ENCODE measurements around the gene FAM89A.
"Not testable (repeated sequence)": the region's sequence is repeated elsewhere in the genome, so short reads cannot be mapped to it uniquely, and the experiment has no call there.

FAM89A gene

DNA sequence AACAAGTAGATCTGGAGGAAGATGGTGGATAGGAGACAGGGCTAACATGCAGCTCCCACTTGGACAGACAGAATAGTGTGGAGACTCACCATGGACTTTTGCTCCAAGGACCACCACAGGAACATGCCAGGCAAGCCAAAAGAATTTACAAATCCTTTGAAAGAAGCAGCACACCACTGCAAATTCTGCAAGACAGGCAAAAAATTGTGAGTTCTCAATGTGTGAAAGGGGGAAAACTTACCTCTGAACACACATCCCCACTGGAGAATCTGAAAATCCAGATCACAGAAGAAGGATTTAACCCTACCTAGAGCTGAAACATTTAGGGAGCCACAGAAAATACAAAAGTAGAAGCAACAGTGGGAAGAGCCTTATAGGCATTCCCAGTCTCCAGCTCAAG lies 38.2 kb downstream of the FAM89A start:
- Histone ChIP-seq H3K9me3 (ENCODE audit: low read depth, low read length) (peaks cover 3% of the 10 kb centered on the region; the same call in 1 of the 2 replicates), H3K36me3 (ENCODE audit: insufficient read depth, low read length) (peaks cover 53% of the 10 kb centered on the region)
- no peak for TF ChIP-seq EZH2 (IDR thresholded peaks at IDR 0.05)
- TF ChIP-seq POLR2AphosphoS5 (IDR thresholded peaks at IDR 0.05; ENCODE audit: borderline replicate concordance, low read depth, low read length), result no peak
- TF ChIP-seq FOXP2 (optimal IDR thresholded peaks at IDR 0.05; ENCODE audit: control extremely low read depth, extremely low read length, insufficient read depth), result no peak

DNA sequence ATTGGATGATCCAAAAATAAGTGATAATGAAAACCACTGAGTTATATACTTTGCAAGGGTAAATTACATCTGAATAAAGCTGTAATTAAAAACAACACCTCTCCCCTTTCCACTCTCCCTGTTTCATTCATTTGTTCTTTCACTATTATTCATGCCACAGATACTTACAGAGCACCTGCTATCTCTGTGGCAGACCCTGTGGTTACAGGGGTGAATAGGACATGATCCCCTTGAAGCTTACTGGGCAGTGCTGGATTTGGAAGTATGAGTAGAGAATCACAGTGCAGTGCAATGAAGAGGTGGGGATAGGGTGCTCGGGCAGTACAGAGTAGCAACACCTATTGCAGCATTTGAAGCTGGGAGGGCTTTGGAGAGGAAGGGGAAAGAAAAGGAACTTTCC lies 39.4 kb downstream of the FAM89A start:
- no peak for DNase-seq (ENCODE audit: low read depth, low spot score)
- H3K27ac ChIP-seq, result no peak overlapping the region
- TF ChIP-seq FOXP2 (optimal IDR thresholded peaks at IDR 0.05; ENCODE audit: control extremely low read depth, extremely low read length, insufficient read depth) (no peak), POLR2AphosphoS5 (IDR thresholded peaks at IDR 0.05; ENCODE audit: borderline replicate concordance, low read depth, low read length) (no peak), EZH2 (IDR thresholded peaks at IDR 0.05) (no peak)
- H3K9ac ChIP-seq (ENCODE audit: insufficient read length), result no peak overlapping the region
- peaks cover 56% of the 10 kb centered on the region for H3K36me3 ChIP-seq (ENCODE audit: insufficient read depth, low read length)
- H3K9me3 ChIP-seq (ENCODE audit: low read depth, low read length), result peaks cover 3% of the 10 kb centered on the region; the same call in 1 of the 2 replicates
- H3K4me3 ChIP-seq, result no peak overlapping the region

More for the DNA sequence above, 38.2 kb downstream of the FAM89A start:
- Histone ChIP-seq H3K27ac (no peak overlapping the region), H3K4me3 (no peak overlapping the region), H3K9ac (ENCODE audit: insufficient read length) (no peak overlapping the region)
- no peak for DNase-seq (ENCODE audit: low read depth, low spot score)

DNA sequence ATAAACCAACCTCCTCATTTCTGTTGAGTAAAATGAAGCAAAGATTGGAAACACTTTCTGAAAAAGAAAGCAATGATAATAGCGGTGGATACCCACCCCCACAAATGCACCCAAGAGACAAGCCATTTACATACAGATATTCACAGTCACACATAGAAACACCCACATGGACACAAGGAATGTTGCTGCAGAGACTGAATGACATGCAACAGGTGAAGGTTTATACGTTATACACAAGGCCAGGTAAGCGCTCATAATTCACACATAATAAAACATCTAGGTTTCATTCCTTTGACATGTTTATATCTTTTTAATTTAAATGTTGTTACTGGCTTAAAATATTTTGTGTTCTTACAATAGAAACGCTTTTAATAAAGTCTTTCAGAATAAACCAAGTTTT lies 39.9 kb downstream of the FAM89A start:
- DNase-seq (ENCODE audit: low read depth, low spot score), result no peak
- peaks cover 61% of the 10 kb centered on the region for H3K36me3 ChIP-seq (ENCODE audit: insufficient read depth, low read length)

DNA sequence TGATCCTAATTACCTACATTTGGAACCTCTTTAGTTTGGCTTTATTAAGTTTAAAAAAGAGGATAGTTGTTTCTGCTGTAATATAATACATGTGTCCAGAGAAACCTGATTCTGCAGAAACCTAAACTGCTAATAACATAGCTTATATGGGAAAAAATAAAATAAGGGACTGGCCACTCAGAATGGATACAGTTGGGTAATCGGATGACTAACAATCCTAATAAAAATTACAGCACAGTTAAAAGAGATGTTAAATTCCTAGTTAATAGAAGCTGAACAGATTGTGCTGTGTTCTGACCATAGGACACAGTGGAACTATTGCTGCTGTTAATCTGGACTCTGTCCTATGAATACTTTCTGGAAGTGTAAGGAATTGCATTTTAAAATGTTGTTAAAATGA lies 45.2 kb downstream of the FAM89A start:
- Histone ChIP-seq H3K36me3 (ENCODE audit: insufficient read depth, low read length) (peaks cover 55% of the 10 kb centered on the region), H3K4me3 (no peak overlapping the region), H3K9ac (ENCODE audit: insufficient read length) (no peak overlapping the region), H3K9me3 (ENCODE audit: low read depth, low read length) (no peaks in the 10 kb centered on the region), H3K27ac (no peak overlapping the region; the same call in 1 of the 2 replicates)
- no peak for TF ChIP-seq FOXP2 (optimal IDR thresholded peaks at IDR 0.05; ENCODE audit: control extremely low read depth, extremely low read length, insufficient read depth)
- no peak for TF ChIP-seq POLR2AphosphoS5 (IDR thresholded peaks at IDR 0.05; ENCODE audit: borderline replicate concordance, low read depth, low read length)
- TF ChIP-seq EZH2 (IDR thresholded peaks at IDR 0.05), result no peak
- DNase-seq (ENCODE audit: low read depth, low spot score), result no peak

More for the DNA sequence above, 39.9 kb downstream of the FAM89A start:
- H3K4me3 ChIP-seq, result no peak overlapping the region
- peaks cover 3% of the 10 kb centered on the region; the same call in 1 of the 2 replicates for H3K9me3 ChIP-seq (ENCODE audit: low read depth, low read length)
- no peak overlapping the region for H3K27ac ChIP-seq
- no peak for TF ChIP-seq FOXP2 (optimal IDR thresholded peaks at IDR 0.05; ENCODE audit: control extremely low read depth, extremely low read length, insufficient read depth)
- no peak for TF ChIP-seq EZH2 (IDR thresholded peaks at IDR 0.05)
- TF ChIP-seq POLR2AphosphoS5 (IDR thresholded peaks at IDR 0.05; ENCODE audit: borderline replicate concordance, low read depth, low read length), result no peak
- no peak overlapping the region for H3K9ac ChIP-seq (ENCODE audit: insufficient read length)

DNA sequence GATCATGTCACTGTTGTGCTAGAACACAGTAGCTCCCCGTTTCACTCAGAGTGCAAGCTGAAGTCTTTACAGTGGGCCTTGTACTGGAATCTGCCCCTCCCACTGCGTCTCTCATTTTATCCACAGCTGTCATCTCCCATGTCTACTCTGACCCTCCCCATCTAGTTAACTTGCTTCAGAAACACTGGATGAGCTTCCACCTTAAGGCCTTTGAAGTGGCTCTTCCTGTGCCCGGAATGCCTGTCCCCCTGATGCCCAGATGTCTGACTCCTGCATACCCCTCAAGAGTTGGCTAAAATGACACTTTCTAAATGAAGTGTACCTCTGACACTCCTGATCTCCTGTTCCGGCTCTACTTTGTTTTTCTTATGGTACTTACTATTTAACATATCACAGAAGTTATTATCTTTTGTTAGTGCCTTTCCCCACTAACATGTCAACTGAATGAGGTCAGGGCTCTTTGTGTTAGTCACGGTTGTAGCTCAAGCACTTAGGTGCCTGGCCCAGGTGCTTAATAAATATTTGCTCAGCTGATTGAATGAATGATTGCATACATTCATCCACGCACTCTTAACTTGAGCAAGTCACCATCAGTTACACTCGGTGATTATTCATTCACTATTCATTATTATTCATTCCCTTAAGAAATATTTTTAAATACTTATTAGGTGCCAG lies 47.8 kb downstream of the FAM89A start:
- Histone ChIP-seq H3K36me3 (ENCODE audit: insufficient read depth, low read length) (peaks cover 38% of the 10 kb centered on the region), H3K27ac (no peak overlapping the region), H3K4me3 (no peak overlapping the region), H3K9me3 (ENCODE audit: low read depth, low read length) (no peaks in the 10 kb centered on the region), H3K9ac (ENCODE audit: insufficient read length) (no peak overlapping the region)
- DNase-seq (ENCODE audit: low read depth, low spot score), result no peak
- TF ChIP-seq EZH2 (IDR thresholded peaks at IDR 0.05) (no peak), FOXP2 (optimal IDR thresholded peaks at IDR 0.05; ENCODE audit: control extremely low read depth, extremely low read length, insufficient read depth) (no peak), POLR2AphosphoS5 (IDR thresholded peaks at IDR 0.05; ENCODE audit: borderline replicate concordance, low read depth, low read length) (no peak)

DNA sequence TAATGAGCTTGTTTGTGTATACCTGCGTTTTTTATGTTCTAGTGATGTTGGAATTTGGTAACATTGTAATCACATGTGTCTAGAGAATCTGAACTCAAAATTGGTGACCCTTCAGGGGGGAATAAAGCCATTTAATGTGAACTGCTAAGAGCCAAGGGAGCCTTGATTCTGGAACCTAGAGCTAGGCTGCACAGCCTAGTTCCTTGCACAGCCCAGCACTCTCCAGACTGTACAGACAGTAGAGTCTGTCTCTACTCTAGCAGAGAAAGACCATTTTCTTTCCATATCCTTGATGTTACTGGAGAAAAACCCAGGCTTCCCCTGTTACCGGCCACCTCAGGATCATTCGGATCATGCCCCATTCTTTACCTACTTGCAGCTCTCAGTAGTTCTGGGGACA lies 52.6 kb downstream of the FAM89A start:
- H3K9me3 ChIP-seq (ENCODE audit: low read depth, low read length), result no peaks in the 10 kb centered on the region
- no peak overlapping the region for H3K9ac ChIP-seq (ENCODE audit: insufficient read length)
- no peak for TF ChIP-seq EZH2 (IDR thresholded peaks at IDR 0.05)
- no peak for TF ChIP-seq FOXP2 (optimal IDR thresholded peaks at IDR 0.05; ENCODE audit: control extremely low read depth, extremely low read length, insufficient read depth)
- TF ChIP-seq POLR2AphosphoS5 (IDR thresholded peaks at IDR 0.05; ENCODE audit: borderline replicate concordance, low read depth, low read length), result no peak
- H3K4me3 ChIP-seq, result no peak overlapping the region
- peaks cover 23% of the 10 kb centered on the region for H3K36me3 ChIP-seq (ENCODE audit: insufficient read depth, low read length)
- H3K27ac ChIP-seq, result no peak overlapping the region
- no peak for DNase-seq (ENCODE audit: low read depth, low spot score)

DNA sequence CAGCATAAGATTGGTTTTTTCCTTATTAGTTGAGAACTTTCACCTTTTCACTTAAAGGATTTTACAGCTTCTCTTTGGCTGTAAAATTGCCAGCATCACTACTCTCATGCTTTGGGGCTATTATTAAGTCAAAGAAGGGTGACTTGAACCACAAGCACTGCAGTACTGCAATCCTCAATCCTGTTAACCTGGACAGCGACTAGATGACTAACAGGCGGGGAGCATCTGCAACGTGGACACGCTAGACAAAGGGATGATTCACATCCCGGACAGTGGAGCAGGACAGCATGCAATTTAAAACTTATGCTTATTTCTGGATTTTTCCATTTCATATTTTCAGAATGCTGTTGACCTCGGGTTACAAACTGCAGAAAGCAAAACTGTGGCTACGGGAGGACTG lies 53.1 kb downstream of the FAM89A start:
- H3K27ac ChIP-seq, result no peak overlapping the region
- no peaks in the 10 kb centered on the region for H3K9me3 ChIP-seq (ENCODE audit: low read depth, low read length)
- H3K9ac ChIP-seq (ENCODE audit: insufficient read length), result no peak overlapping the region
- no peak for DNase-seq (ENCODE audit: low read depth, low spot score)
- TF ChIP-seq POLR2AphosphoS5 (IDR thresholded peaks at IDR 0.05; ENCODE audit: borderline replicate concordance, low read depth, low read length) (no peak), FOXP2 (optimal IDR thresholded peaks at IDR 0.05; ENCODE audit: control extremely low read depth, extremely low read length, insufficient read depth) (no peak), EZH2 (IDR thresholded peaks at IDR 0.05) (no peak)
- no peak overlapping the region for H3K4me3 ChIP-seq
- H3K36me3 ChIP-seq (ENCODE audit: insufficient read depth, low read length), result peaks cover 23% of the 10 kb centered on the region

DNA sequence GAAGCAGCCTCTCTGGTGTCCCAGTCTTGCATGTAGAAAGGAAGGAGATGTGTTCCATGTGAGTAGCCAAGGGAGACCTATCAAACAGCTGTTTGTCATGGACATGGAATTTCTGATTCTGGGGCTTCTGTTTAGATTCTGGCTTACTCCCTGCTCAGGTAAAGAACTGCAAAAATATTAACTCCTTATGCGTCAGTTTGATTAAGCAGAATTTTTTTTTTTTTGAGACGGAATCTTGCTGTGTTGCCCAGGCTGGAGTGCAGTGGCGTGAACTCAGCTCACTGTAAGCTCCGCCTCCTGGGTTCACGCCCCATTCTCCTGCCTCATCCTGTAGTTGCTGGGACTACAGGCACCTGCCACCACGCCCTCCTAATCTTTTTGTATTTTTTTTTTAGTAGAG lies 54.3 kb downstream of the FAM89A start:
- H3K9me3 ChIP-seq (ENCODE audit: low read depth, low read length), result no peaks in the 10 kb centered on the region
- H3K9ac ChIP-seq (ENCODE audit: insufficient read length), result no peak overlapping the region
- H3K4me3 ChIP-seq, result no peak overlapping the region
- TF ChIP-seq EZH2 (IDR thresholded peaks at IDR 0.05) (no peak), POLR2AphosphoS5 (IDR thresholded peaks at IDR 0.05; ENCODE audit: borderline replicate concordance, low read depth, low read length) (no peak), FOXP2 (optimal IDR thresholded peaks at IDR 0.05; ENCODE audit: control extremely low read depth, extremely low read length, insufficient read depth) (no peak)
- DNase-seq (ENCODE audit: low read depth, low spot score), result no peak
- no peak overlapping the region for H3K27ac ChIP-seq
- peaks cover 28% of the 10 kb centered on the region for H3K36me3 ChIP-seq (ENCODE audit: insufficient read depth, low read length)

DNA sequence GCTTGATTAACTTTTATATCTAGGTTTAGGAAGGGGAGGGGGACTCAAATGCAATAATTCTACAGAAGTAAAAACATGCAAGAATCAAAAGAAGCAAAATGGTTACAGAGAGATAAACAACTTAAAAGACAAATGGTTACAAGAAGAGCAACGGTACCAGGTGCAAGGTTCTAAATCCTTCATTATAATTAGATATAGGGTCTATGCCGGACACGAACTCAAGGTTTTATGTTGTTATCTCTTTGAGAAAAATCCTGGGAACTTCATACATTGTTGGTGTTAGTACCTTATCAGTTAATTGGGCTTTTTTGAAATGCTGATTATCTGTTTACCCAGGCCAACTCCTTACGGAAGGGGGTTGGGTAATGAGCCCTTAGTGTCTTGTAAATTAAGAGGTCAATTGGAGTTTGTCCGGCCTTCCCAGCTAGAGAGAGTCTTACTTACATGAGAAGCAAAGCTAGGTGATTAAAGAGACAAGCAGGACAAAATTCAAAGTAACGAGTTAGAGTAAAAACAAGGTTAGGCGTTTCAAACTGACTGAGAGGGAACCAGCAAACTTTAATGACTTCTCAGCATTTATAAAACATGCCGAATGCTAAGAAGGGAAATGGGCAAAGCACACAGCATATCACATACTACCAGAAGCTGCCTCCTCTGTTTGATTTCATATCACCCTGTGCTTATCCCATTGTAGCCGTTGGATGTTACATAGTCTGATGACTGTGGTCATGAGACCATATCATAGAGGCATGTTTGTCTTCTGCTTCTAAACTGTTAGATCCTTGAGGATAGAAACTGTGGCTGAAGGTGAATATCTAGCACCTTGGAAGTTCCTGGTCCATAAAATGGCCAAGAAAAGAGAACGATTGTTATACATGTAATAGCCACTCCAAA lies 55.2 kb downstream of the FAM89A start:
- not testable (repeated sequence) for H3K27ac ChIP-seq; H3K9me3 ChIP-seq (ENCODE audit: low read depth, low read length); H3K9ac ChIP-seq (ENCODE audit: insufficient read length); DNase-seq (ENCODE audit: low read depth, low spot score); H3K4me3 ChIP-seq
- peaks cover 28% of the 10 kb centered on the region for H3K36me3 ChIP-seq (ENCODE audit: insufficient read depth, low read length)

Data from SK-N-MC (cell line).